NCI-H526 (cell line): Measurements from ENCODE around the gene ASCC1.
"Not testable (repeated sequence)": the region's sequence is repeated elsewhere in the genome, so short reads cannot be mapped to it uniquely, and the experiment has no call there.

Experiments used
- DNase-seq, 2 experiments: peaks; one replicate each; lab custom pipeline; 2025; lab: John Stamatoyannopoulos, UW

Gene ASCC1

DNA sequence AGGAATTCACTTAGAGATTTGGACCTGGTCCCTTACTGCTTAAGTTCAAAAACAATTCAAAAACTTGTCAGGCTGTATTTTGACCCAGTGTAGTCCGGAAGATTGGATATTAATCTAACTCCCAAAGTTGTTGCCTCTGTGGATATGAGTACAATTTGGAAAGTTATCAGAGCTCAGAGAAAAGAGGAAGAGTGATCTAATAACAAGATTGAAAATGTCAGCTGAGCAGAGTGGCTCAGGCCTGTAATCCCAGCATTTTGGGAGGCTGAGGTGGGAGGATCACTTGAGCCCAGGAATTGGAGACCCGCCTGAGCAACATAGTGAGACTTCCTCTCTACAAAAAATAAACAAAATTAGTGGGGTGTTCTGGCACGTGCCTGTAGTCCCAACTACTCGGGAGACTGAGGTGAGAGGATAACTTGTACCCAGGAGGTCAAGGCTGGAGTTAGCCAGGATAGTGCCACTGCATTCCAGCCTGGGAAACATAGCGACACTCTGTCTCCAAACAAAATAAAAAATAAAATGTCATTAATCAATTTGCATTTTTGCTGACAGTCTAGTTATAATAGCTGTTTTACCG, 3.2 kb upstream of the ASCC1 start:
- no peak for DNase-seq

DNA sequence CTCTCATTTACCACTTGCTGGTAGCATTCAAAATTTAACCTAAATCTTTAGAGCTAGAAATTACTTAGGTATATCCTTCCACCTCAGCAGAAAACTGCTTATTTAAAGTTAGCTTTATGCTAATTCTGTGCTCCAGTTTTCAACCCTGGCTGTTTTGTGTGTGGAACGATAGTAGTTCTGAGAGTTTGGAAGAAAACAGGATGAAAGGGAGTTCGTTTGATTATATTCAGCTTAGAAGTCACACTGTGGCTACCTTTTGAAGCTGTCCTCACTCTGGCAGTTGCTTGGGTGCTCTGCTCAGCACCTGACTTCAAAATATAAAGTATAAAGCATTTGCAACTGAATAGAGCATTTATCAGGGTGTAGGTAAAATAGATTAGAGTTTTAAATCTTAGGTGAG, 2.6 kb upstream of the ASCC1 start:
- no peak for DNase-seq

DNA sequence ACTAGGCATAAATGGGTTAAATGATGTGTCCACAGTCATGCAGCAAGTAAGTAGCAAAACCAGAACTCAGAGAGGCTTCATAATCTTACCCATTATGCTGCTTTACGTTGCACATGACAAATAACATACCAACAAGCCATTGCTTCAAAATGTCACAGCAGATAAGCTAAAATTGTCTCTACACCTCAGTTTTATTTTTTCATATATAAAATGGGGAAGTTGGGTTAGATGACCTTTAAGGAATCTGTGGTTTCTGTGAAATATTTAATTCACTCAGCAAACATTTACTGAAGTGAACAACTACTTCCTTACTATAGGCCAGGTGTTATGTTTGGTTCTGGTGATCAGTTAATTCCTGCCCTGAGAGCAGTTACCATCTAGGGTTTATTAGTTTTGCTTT, 2.2 kb upstream of the ASCC1 start:
- DNase-seq, result no peak

DNA sequence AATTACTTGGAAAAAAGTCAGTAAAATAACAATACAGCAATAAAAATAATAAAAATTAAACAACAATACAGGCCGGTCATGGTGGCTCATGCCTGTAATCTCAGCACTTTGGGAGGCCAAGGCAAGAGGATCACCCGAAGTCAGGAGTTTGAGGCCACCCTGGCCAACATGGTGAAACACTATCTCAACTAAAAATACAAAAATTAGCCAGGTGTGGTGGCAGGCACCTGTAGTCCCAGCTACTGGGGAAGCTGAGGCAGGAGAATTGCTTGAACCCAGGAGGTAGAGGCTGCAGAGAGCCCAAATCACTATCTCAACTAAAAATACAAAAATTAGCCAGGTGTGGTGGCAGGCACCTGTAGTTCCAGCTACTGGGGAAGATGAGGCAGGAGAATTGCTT, 4.2 kb downstream of the ASCC1 start:
- DNase-seq, result not testable (repeated sequence)

DNA sequence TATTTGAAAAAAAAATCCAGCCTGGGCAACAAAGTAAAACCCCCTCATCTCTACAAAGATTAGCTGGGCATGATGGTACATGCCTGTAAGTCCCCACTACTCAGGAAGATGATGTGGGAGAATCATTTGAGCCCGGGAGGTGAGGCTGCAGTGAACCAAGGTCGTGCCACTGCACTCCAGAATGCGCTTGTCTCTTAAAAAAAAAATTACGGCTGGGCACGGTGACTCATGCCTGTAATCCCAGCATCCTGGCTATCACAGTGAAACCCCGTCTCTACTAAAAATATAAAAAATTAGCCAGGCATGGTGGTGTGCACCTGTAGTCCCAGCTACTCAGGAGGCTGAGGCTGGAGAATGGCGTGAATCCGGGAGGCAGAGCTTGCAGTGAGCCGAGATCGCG, 4.7 kb downstream of the ASCC1 start:
- DNase-seq, result not testable (repeated sequence)

DNA sequence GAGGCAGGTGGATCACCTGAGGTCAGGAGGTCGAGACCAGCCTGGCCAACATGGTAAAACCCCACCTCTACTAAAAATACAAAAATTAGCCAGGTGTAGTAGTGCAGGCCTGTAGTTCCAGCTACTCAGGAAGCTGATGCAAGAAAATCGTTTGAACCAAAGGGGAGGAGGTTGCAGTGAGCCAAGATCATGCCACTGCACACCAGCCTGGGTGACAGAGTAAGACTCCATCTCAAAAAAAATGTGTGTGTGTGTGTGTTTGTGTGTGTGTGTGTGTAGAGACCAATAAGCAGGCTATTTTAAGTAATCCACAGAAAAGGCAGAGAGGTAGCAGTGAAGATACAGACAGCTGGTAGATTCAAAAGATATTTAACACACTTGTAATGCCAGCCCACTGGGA, 7.5 kb downstream of the ASCC1 start:
- DNase-seq, result not testable (repeated sequence)

DNA sequence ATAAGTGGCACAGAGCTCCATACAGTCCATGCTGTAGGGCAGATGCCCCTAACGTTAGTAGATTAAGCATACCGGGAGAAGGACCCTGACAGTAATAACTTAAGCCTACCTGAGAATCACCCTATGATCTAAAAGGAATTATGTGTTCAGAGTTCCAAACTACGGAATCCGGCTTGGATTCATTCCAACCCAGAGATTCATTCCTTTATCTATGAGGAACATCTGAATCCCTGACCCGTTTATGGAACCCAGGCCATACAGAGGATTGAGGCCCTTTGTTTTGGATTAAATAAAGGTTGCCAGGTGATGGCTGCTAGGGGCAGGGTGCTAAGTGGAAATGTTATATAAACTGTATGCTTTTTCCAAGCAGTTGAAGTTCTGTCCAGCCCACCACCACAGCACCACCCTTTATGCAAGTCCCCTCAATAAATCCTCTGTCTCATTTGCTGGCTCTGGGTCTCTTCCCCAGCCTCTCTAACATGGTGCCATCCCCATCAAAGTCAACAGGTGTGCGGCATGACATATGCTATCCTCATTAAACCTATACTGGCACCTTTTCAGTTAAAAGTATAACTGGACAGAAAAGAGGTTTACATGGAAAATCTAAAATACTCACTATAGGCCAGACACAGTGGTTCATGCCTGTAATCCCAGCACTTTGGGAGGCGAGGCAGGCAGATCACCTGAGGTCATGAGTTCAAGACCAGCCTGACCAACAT, 9.4 kb downstream of the ASCC1 start:
- DNase-seq, result no peak

DNA sequence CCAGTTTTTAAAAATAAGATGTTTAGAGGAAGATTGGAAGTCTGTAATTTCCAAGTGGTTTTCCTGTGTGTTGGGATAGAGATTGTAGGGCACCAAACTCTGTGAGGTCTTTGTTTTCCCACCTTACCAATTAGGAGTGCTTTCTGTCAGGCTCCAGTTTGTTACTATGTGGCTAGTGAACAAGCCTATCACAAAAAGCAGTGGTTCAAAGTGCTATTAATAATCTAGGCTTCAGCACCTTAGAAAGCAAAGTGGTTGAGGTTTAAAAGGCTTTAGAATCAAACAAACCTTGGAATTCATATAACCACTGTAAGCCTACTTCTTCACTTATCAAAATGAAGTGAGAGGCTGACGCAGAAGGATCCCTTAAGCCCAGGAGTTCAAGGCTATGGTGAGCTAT, 11.4 kb downstream of the ASCC1 start:
- no peak for DNase-seq

DNA sequence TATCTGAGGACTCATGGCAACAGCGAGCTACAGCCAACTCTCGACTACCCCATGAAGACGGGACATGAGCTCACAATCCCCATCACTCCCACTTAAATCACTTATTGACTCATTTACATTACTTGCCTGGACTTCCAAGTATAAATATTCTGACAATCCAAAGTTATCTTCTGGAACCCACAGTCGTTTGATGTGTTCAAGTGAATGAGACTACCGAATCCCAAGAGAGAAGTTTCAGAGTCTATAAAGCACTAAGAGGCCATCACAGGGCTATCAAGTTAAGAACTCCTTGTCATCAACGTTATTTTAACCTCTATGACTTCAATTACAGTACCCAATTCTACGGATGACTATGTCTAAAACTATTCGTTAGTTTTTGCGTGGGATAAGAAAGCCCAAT, 11.8 kb downstream of the ASCC1 start:
- DNase-seq, result no peak

DNA sequence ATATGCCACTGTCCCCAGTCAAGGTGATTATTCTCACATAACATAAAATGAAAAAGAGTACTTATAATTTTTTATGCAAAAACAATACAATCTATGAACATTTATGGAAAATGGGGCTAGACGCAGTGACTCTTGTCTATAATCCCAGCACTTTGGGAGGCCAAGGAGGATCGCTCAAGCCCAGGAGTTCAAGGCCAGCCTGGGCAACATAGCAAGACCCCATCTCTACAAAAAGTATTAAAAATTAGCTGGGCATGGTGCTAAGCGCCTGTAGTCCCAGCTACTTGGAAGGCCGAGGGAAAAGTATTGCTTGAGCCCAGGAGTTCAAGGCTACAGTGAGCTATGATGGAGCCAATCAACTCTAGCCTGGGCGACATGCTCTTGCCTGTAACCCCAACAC, 14.8 kb downstream of the ASCC1 start:
- no peak for DNase-seq

DNA sequence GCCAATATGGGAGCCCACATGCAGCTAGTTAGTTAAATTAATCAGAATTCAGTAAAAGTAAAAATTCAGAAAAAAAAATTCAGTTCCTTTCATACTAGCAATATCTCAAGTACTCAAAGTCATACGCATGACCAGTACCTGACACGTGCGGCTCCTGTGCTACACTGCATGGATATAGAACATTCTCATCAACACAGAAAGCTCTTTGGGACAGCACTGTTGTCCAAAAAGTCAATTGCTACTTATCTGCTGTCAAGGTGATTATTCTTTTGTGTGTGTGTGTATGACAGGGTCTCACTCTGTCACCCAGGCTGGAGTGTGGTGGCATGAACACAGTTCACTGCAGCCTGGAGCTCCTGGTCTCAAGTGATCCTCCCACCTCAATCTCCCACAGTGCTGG, 15.2 kb downstream of the ASCC1 start:
- no peak for DNase-seq

DNA sequence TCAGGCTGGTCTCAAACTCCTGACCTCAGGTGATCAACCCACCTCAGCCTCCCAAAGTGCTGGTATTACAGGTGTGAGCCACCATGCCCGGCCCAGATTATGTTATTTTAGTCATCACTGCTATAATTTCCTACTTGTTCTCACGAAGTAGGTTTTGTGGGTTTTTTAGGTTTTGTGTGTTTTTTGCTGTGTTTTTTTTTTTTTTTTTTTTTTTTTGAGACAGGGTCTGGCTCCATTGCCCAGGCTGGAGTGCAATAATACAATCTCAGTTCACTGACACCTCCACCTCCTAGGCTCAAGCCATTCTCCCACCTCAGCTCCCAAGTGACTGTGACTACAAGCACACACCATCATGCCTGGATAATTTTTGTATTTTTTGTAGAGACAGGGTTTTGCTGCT, 21.1 kb downstream of the ASCC1 start:
- DNase-seq, result no peak

DNA sequence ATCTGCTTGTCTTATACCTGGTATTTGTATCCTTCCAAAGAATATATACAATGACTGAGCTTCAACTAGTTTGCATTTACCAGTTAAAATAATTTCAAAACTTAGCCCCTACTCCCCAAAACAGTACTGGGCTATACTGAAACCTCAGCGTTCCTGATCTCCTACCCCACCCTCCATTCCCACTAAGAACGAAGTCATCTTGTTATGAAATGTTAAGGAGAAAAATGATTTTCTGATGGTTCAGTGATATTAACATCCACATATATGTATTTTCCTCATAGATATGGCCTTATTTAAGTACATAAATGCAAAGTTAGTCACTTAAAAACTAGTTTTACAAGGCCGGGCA, 29.1 kb downstream of the ASCC1 start:
- DNase-seq, result no peak

DNA sequence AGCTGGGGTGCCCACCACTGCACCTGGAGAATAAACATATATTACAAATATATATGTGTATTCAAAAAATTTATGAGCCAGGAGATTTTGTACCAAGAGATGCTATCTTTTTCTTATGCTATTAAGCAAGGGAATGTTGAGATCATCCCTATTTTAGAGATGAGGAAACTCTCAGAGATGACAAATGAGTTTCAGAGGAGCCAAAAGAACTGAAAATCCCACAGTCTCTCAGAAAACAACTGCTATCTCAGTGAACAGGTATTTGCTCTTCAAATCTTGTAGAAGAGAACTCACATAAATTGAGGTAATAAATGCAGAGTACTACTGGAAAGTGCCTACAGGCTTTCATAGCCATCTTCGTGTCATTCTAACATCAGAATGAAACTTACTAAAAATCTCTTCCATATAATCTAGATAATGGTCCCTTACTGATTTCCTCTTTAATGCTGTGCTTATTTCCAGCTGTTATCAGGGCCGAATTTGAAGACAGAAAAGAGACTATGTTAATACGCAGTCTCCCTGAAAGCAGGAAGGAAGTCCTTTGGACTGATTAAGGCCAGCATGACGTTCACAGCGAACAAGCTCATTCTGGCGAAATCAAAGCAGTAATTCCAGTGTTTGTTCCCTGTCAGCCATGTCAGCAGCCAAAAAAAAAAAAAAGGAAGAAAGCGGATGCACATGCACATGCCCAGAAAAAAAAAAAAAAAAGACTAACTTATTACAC, 29.7 kb downstream of the ASCC1 start:
- no peak for DNase-seq

DNA sequence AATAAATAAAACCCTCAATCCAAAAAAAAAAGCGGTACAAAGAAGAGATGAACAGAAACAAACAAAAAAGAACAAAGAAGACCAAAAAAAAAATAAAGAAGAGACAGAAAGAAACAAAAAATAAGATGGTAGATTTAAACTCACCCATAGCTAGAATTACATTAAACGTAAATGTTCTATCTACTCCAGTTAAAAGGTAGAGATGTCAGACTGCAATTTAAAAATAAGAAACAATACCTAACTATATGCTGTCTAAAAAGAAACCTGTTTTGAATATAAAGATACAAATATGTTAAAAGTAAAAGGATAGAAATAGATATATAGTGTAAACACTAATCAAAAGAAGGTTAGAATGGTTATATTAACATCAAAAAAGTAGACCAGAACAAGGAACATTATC, 31.9 kb downstream of the ASCC1 start:
- DNase-seq, result no peak

DNA sequence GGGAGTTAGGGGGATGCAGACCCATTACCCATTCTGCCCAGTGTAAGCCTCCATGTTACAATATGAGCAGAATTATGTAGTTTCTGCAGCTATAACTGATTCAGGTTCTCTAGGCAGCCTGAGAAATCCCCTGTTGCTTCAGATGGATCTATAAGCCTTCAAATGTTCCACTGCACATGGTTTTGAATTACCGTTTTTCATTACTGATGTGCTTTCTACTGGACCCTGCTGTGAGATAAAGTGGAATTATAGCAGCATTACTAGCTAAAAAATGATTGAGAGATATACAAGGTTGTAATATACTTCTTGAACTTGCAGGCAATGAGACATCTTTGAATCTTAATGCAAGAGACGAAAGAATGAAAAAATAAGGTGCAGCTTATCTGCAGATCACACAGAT, 38.6 kb downstream of the ASCC1 start:
- no peak for DNase-seq

DNA sequence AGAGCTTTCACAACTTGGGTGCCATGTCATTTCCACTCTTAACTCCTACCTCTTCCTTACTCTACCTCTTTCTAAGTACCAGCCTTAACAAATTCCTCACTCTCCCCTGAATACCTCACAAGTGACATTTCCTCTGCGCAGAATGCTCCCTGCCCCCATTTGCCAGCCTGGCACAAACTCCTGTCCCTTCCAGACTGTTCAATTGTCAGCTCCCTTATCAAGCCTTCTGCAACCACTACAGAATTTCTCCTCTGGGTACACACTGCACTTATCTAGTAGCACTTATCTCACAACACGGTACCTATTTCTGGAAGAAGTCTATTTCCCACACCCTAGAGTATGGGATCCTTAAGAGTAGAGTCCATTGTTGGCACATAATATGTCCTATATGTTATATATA, 39.4 kb downstream of the ASCC1 start:
- no peak for DNase-seq

DNA sequence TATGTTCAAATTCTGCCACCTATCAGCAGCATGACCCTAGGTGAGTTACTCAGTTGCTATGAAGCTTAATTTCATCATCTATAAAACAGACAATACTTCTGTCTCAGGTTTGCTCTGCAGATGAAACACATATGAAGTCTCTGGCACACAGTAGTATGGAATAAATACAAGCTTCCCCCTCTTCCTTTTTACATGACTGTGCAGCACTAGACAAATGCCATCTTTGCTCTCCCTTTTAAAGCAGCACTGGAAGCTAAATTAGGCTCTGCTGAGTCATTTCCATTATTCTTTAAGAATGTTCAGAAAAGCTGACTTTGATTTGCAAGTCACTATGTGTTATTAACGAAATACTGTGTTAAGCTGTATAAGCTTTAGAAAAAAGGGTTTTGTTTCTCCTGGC, 40.9 kb downstream of the ASCC1 start:
- no peak for DNase-seq

DNA sequence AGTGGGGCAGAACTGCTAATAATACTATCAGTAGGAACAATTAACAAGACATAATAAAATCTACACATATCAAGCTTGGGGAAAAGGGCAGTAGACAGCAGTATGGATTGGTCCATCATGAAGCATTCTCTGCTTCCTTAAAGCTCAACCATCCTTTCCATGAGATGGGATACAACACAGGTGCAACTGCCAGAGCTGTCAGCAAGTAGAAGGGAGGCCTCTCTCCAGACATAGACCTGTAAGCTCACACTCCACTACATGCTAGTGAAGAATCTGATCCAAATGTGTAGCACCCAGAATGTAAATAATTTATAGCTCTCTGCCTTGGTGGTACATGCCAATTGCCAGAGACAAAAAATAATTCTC, 41.8 kb downstream of the ASCC1 start:
- no peak for DNase-seq

DNA sequence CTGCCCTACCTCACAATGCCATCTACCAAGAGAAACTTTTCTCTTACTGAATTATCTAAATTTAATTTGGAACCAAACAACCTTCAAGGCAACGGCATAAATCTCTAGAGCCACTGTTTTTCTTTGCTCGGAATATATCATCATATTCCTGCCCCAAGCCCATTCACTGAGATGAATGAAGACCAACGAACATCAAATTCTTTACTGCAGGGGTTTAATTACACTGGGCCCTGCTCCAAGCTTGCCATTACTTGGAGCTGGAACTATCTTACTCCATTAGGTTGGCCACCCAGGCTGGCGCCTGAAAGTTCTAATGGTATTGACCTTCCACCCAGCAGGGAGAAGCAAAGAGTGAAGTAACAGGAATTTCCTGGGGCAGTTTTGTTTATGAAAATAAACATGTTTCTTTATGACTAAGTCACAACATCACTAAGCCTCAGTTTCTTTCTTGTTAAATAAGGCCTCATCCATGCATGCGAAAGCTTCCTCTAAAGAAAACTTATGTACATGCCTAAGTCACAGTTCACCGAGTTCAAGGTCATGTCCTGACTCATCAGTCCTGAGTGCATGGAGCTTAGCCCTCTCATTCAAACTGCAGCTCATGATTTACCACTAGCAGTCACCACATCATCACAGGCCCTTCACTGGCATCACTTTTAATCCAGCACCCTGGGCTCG, 42.3 kb downstream of the ASCC1 start:
- DNase-seq, result no peak

DNA sequence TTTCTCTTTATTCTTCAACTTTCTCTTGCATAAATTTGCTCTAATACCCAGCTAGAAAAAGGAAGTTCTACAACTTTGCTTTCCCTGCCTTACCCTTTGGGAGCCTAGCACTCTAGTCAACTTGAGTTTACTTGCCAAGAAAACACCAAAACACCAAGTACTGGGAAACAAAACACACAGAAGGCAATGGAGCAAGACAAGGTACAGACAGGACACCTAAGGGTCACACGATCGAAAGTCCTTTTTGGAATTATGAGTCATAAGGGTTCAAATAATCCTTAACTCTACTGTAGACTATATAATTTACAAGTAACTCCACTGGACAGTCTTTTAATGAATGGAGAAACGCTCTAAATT, 42.8 kb downstream of the ASCC1 start:
- no peak for DNase-seq

DNA sequence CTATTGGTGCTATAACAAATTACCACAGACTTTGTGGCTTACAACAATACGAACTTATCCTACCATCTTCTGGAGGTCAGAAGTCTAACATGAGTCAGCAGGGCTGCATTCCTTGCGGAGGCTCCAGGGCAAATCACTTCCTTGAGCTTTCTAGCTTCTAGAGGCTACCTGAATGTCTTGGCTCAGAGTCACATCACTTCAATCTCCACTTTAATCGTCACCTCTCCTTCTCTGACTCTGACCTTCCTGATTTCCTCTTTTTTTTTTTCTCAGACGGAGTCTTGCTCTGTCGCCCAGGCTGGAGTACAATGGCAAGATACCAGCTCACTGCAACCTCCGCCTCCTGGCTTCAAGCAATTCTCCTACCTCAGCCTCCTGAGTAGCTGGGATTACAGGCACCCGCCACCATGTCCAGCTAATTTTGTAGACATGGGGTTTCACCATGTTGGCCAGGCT, 44.9 kb downstream of the ASCC1 start:
- no peak for DNase-seq

DNA sequence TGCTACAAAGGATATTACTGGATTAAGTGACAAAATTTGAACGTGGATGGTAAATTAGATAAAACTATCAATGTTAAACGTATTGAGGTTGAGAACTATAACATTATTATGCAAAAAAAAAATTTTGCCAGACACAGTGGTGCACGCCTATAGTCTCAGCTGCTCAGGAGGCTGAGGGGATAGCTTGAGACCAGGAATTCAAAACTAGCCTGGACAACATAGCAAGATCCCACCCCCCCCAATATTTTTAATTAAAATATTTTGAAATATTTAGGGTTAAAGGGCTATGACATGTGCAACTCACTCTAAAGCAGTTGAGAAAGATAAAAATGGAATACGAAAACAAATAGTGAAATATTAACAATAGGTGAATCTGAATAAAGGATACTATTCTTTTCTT, 45.3 kb downstream of the ASCC1 start:
- DNase-seq, result no peak
